HepG2 (cell line): ENCODE data around the gene BPIFA1. TPM values are rescaled to one million over a fixed set of nuclear protein-coding genes. Genes with fewer than 3 reads are reported as not detected.

Source experiments
- ATF6 ChIP-seq: sonication (generic); formaldehyde crosslinking; conservative IDR thresholded peaks from 2 replicates; pipeline ENCODE4 v1.4.0; 2020; ENCODE audit warnings: missing genetic modification reagents
- CEBPZ ChIP-seq: IDR thresholded peaks from 2 replicates; pipeline ENCODE4 v1.6.1; 2012; ENCODE audit warnings: low read length, improper control_type of control experiment
- CREB1 ChIP-seq, 2 experiments: fragments of 450-650 bp in 1 of 2; IDR thresholded peaks; 2 replicates each; pipeline ENCODE4 v1.6.1; 2016 to 2017; ENCODE audit warnings: control low read depth in 1 of 2, mild to moderate bottlenecking in 1 of 2, missing compliant biosample characterization in 1 of 2, missing genetic modification characterization in 1 of 2
- HIC2 ChIP-seq: sonication (generic); formaldehyde crosslinking; IDR thresholded peaks from 2 replicates; pipeline ENCODE4 v1.9.0; 2022; ENCODE audit warnings: low read depth, missing genetic modification reagents
- HOXA3 ChIP-seq: sonication (generic); formaldehyde crosslinking; IDR thresholded peaks from 2 replicates; pipeline ENCODE4 v1.5.0; 2020; ENCODE audit warnings: missing genetic modification reagents
- SIX1 ChIP-seq: sonication (generic); formaldehyde crosslinking; IDR thresholded peaks from 2 replicates; pipeline ENCODE4 v1.4.0; 2020; ENCODE audit warnings: missing genetic modification reagents, borderline replicate concordance
- SMAD3 ChIP-seq: sonication (generic); formaldehyde crosslinking; IDR thresholded peaks from 2 replicates; pipeline ENCODE4 v1.4.0; 2020; ENCODE audit warnings: missing genetic modification reagents
- SMAD9 ChIP-seq: sonication (generic); formaldehyde crosslinking; IDR thresholded peaks from 2 replicates; pipeline ENCODE4 v1.5.1; 2020; ENCODE audit warnings: mild to moderate bottlenecking, missing genetic modification reagents
- SNAPC4 ChIP-seq: sonication (generic); formaldehyde crosslinking; IDR thresholded peaks from 2 replicates; pipeline ENCODE4 v1.4.0; 2020; ENCODE audit warnings: mild to moderate bottlenecking, missing genetic modification reagents
- WIZ ChIP-seq: sonication (generic); formaldehyde crosslinking; IDR thresholded peaks from 2 replicates; pipeline ENCODE4 v1.5.1; 2020; ENCODE audit warnings: mild to moderate bottlenecking, missing genetic modification reagents
- ZBTB33 ChIP-seq: sonication (generic); formaldehyde crosslinking; IDR thresholded peaks from 2 replicates; pipeline ENCODE4 v1.4.0; 2020; ENCODE audit warnings: missing genetic modification reagents
- ZFP62 ChIP-seq: sonication (generic); formaldehyde crosslinking; IDR thresholded peaks from 2 replicates; pipeline ENCODE4 v1.4.0; 2020; ENCODE audit warnings: missing genetic modification reagents
- ZNF530 ChIP-seq: sonication (generic); formaldehyde crosslinking; IDR thresholded peaks from 2 replicates; pipeline ENCODE4 v1.5.0; 2020; ENCODE audit warnings: low read depth, mild to moderate bottlenecking, missing genetic modification reagents
- ZNF614 ChIP-seq: IDR thresholded peaks from 2 replicates; pipeline ENCODE4 v1.6.1; 2018; ENCODE audit warnings: missing biosample characterization, missing genetic modification reagents, inconsistent platforms, borderline replicate concordance
- ZNF678 ChIP-seq: sonication (generic); formaldehyde crosslinking; IDR thresholded peaks from 2 replicates; pipeline ENCODE4 v1.4.0; 2020; ENCODE audit warnings: mild to moderate bottlenecking, missing genetic modification reagents
- polyA plus RNA-seq, 8 experiments: library from polyadenylated mRNA; depleted of rRNA in 3 of 8; stranded (reverse) in 7 of 8; unstranded in 1 of 8; fragments of >200 nt; fragmentation: Illumina TruSeq in 4 of 8; extraction: Trizol in 4 of 8; gene quantifications; 2 replicates each; pipeline versions ENCODE4 v1.2.1 to v1.2.3, GENCODE V29; 2011 to 2016; ENCODE audit warnings: low read depth in 4 of 8, missing spikeins in 1 of 8, mixed read lengths in 1 of 8; ENCODE audit not compliant: insufficient read depth in 1 of 8
- total RNA-seq, 5 experiments: library from RNA; depleted of rRNA; stranded (reverse); fragments of >200 nt; fragmentation: Illumina TruSeq; extraction: Trizol; gene quantifications; 2 replicates each; pipeline ENCODE4 v1.2.3, GENCODE V29; 2016; ENCODE audit warnings: low read depth in 1 of 5

Gene BPIFA1
- total and polyA plus RNA-seq, 2 of the 13 experiments (the other 11 are each of a cell fraction or from before 2014, with no cell fraction given) = not detected

GRCh38 chr20:33281550-33282146, 45.9 kb downstream of the BPIFA1 start (continued):
- TF ChIP-seq HIC2 (CRISPR knock-in tag) (peak; percentile 95), SNAPC4 (CRISPR knock-in tag) (no peak), CEBPZ (no peak), SMAD9 (no peak), HOXA3 (CRISPR knock-in tag) (peak; percentile 38; the same call in 1 of the 2 replicates), SMAD3 (CRISPR knock-in tag) (no peak), SIX1 (no peak), ZBTB33 (CRISPR knock-in tag) (peak; percentile 71; the same call in 1 of the 2 replicates), CREB1 (IDR thresholded peaks at IDR 0.05) (no peak), CREB1 (CRISPR knock-in tag; IDR thresholded peaks at IDR 0.05) (no peak), ZNF678 (CRISPR knock-in tag) (no peak), WIZ (no peak), ZNF530 (CRISPR knock-in tag) (no peak), ZNF614 (0 out of 2 replicates have a peak, but pooled peaks have one; percentile 25), ZFP62 (CRISPR knock-in tag) (no peak), ATF6 (CRISPR knock-in tag) (no peak)
